HEK293T (cell line): ENCODE results near the gene VPS37C.
"Not testable (repeated sequence)": the region's sequence is repeated elsewhere in the genome, so short reads cannot be mapped to it uniquely, and the experiment has no call there.

ENCODE experiments used
- CTBP1 ChIP-seq: fragments of 450-650 bp; IDR thresholded peaks from 2 replicates; pipeline ENCODE4 v1.6.1; 2016; ENCODE audit warnings: borderline replicate concordance
- FOXK2 ChIP-seq: fragments of 450-650 bp; IDR thresholded peaks from 2 replicates; pipeline ENCODE4 v1.6.1; 2016; ENCODE audit warnings: mild to moderate bottlenecking
- FOXM1 ChIP-seq: fragments of 450-650 bp; IDR thresholded peaks from 2 replicates; pipeline ENCODE4 v1.6.1; 2017; ENCODE audit warnings: mild to moderate bottlenecking, borderline replicate concordance
- PKNOX1 ChIP-seq: fragments of 450-650 bp; IDR thresholded peaks from 2 replicates; pipeline ENCODE4 v1.6.1; 2016
- TARDBP ChIP-seq: fragments of 450-650 bp; IDR thresholded peaks from 2 replicates; pipeline ENCODE4 v1.6.1; 2016

DNA sequence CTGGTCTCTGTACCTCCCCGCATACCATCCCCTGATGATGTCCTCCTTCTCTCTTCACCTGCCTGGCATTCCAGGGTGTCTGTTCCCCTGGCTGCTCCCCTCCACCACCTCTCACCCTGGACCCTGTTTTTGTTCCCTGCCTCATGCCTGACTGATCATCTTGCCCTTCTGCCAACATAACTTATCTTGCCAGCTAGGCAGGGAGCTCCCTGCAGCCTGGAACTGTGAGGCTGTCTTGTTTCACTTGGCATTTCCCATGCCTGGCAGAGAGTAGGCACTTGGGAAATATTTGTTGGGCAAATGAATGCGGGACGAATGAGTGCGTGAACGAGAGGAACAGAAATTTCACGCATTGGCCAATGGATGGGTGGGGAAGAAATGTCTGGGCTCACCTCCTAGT lies 49.4 kb upstream of the VPS37C start:
- not testable (repeated sequence) for TF ChIP-seq FOXK2, CTBP1, TARDBP, FOXM1, PKNOX1
